ENCODE results near the gene KCNH5.

The KCNH5 gene

GRCh38 chr14:62734831-62735230 lies 310.4 kb downstream of the KCNH5 start:
- DNase-seq: no peak

GRCh38 chr14:62722406-62722805 lies 322.9 kb downstream of the KCNH5 start:
- DNase-seq: no peak

GRCh38 chr14:62718629-62719028 lies 326.6 kb downstream of the KCNH5 start:
- no peak for DNase-seq

- no peak for DNase-seq
Observed at GRCh38 chr14:62711351-62712023, 333.8 kb downstream of the KCNH5 start.

- no peak for DNase-seq
Observed at GRCh38 chr14:62710811-62711210, 334.4 kb downstream of the KCNH5 start.

GRCh38 chr14:62709773-62710172 lies 335.5 kb downstream of the KCNH5 start:
- DNase-seq: no peak

- no peak for DNase-seq
Observed at GRCh38 chr14:62706217-62706616, 339.0 kb downstream of the KCNH5 start.

GRCh38 chr14:62697461-62697860 lies 347.8 kb downstream of the KCNH5 start:
- DNase-seq: no peak

- no peak for DNase-seq
Observed at GRCh38 chr14:62696929-62697328, 348.3 kb downstream of the KCNH5 start.

- DNase-seq: no peak
Observed at GRCh38 chr14:62696331-62696924, 348.8 kb downstream of the KCNH5 start.

GRCh38 chr14:62694075-62694474 lies 351.2 kb downstream of the KCNH5 start:
- no peak for DNase-seq

GRCh38 chr14:62692490-62693106 lies 352.7 kb downstream of the KCNH5 start:
- no peak for DNase-seq

GRCh38 chr14:62691647-62692489 lies 353.4 kb downstream of the KCNH5 start:
- no peak for DNase-seq

- no peak for DNase-seq
Observed at GRCh38 chr14:62689733-62690132, 355.5 kb downstream of the KCNH5 start.

GRCh38 chr14:62687818-62688217 lies 357.4 kb downstream of the KCNH5 start:
- DNase-seq: no peak

- DNase-seq: no peak
Observed at GRCh38 chr14:62684376-62684775, 360.9 kb downstream of the KCNH5 start.

GRCh38 chr14:62682208-62682607 lies 363.1 kb downstream of the KCNH5 start:
- DNase-seq: no peak

- DNase-seq: no peak
Observed at GRCh38 chr14:62674563-62675237, 370.6 kb downstream of the KCNH5 start.

GRCh38 chr14:62673014-62673755 lies 372.1 kb downstream of the KCNH5 start:
- DNase-seq: no peak

- no peak for DNase-seq
Observed at GRCh38 chr14:62670526-62670925, 374.7 kb downstream of the KCNH5 start.

- no peak for DNase-seq
Observed at GRCh38 chr14:62667421-62667914, 377.8 kb downstream of the KCNH5 start.

- no peak for DNase-seq
Observed at GRCh38 chr14:62665286-62665685, 380.0 kb downstream of the KCNH5 start.
